ENCODE measurements around the gene TMEM179B. TPM values are rescaled to one million over a fixed set of nuclear protein-coding genes. Genes with fewer than 3 reads are reported as not detected.
A peak's percentile ranks its signal among the peaks of the same experiment; 100 is the strongest.

TMEM179B gene
- total and polyA plus RNA-seq, 12 donors, result 9.4 to 54.4 (median 19.7) TPM

DNA sequence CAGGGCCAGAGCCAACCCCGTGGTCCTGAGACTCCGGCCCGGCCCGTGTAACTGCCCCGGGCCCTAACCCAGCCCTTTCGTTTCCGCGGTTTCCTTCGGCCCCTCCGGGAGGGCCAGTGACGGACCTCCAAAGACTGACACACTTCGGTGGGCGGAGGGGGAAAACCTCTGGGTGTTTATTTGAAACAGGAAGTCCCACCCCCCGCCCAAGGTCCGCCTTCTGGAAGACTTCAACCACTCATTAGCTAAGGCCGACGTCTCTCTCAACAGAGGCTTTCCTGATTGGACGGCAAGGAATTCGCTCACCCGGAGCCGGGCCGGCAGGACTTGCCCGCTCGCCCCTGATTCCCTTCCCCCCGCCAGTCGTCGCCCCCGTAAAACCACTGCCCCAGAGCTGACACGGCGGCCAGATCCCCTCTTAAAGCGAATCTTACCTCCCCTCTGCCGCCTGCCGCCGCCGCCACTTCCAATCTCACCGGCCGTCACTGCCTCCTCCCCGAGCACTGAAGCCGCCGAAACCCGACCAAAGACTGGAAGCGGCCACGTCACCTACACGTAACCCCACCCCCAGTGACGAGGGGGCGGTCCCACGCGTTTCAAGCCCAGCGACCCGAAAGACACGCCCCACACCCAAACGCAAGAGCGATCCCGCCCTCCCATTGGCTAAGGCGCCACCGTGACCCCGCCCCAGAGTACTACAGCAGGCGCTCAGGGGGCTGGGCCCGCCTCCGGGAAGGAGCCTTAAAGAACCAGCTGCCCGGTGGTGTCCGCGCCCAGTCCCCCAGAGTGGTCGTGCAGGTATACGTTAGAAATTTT is 44.5 kb downstream of the TMEM179B start, which contains the start of gene STX5:
Gene STX5, minus strand, starts transcription at position 532 of the 816 bp plus-strand sequence. CDS start 808 bp downstream, outside the sequence.
- TF ChIP-seq, protein P1, sequence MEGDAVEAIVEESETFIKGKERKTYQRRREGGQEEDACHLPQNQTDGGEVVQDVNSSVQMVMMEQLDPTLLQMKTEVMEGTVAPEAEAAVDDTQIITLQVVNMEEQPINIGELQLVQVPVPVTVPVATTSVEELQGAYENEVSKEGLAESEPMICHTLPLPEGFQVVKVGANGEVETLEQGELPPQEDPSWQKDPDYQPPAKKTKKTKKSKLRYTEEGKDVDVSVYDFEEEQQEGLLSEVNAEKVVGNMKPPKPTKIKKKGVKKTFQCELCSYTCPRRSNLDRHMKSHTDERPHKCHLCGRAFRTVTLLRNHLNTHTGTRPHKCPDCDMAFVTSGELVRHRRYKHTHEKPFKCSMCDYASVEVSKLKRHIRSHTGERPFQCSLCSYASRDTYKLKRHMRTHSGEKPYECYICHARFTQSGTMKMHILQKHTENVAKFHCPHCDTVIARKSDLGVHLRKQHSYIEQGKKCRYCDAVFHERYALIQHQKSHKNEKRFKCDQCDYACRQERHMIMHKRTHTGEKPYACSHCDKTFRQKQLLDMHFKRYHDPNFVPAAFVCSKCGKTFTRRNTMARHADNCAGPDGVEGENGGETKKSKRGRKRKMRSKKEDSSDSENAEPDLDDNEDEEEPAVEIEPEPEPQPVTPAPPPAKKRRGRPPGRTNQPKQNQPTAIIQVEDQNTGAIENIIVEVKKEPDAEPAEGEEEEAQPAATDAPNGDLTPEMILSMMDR (IDR thresholded peaks at IDR 0.05), result no peak
- no peaks in the 10 kb centered on the region for H3K27me3 ChIP-seq
- DNase-seq, result peak; percentile 99 to 100
- H3K4me1 ChIP-seq, result peaks cover 8 to 49% (median 44%) of the 10 kb centered on the region in 9 donors
- intact Hi-C loops (cut with DNase I), result loop anchor here in 6 of 10 donors (2.0 to 10.0 kb wide), 5 partner anchors 25 to 227 kb away; partner anchors contain the start of genes TMEM179B (in 3 of the 6), TMEM223 (in 3 of the 6) and MTA2 (in 1 of the 6)
- H3K4me3 ChIP-seq, result peak within 1 kb of the TSS; percentile 65 to 99 (median 88)
- ATAC-seq, result peak; percentile 98 to 99 (median 98)
- peaks cover 0 to 73% (median 37%) of the 10 kb centered on the region in 9 donors for H3K36me3 ChIP-seq
- no peaks in the 10 kb centered on the region for H3K9me3 ChIP-seq
- WGBS, 2 donors, result 0 to 1% methylated on average over 65 of the region's 65 CpGs
- peak within 1 kb of the TSS; percentile 82 to 97 (median 94) for H3K27ac ChIP-seq

DNA sequence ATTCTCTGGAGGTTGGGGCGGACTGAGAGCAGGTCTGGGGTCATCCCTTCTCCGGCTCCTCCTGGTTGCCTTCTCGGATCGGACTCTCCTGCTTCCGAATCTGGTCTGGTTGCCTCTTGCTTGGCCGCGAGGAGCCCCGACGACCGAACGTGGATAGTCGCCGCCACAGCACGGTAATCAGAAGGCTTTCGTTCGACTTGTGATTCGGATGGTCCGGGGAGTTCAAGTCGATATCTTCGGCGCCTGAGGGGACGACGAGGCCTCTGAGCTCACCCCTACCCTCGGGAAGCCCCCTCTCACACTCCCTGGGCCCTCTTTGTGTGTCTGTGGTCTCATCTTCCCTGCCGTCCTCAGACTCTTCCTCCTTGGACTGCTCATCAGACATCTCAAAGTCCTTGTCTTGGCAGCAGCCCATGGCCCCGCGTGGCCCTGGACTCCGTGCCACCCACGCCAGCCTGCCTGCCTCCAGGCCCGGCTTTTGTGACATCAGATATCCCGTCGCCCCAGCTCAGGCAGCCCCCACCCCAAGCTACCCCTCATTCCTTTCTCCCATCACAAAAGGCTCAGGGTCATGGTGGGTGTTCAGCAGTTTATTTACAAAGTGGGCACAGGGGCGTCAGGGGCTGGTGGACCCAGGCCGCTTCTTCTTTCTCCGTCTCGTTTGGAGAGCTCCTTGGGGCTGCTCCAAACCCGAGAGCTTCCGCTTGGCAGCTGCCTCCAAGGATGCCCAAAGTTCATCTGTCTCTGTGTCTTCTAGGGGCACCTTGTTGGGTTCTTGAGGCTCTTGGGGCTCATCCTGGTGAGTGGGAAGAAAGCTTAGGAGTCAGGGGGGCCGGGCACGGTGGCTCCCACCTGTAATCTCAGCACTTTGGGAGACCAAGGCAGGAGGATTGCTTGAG is 45.4 kb downstream of the TMEM179B start, which contains the start of gene TEX54:
Gene TEX54, minus strand, starts transcription at position 506 of the 899 bp plus-strand sequence.
- peak in 6 of 8 donors; percentile 1 to 22 (median 2) for ATAC-seq
- DNase-seq, result peak in 1 of 2 donors; percentile 26
- Histone ChIP-seq H3K4me1 (peaks cover 8 to 51% (median 43%) of the 10 kb centered on the region in 9 donors), H3K4me3 (peak within 1 kb of the TSS; percentile 65 to 99 (median 88)), H3K27ac (peak within 1 kb of the TSS; percentile 82 to 97 (median 94)), H3K27me3 (no peaks in the 10 kb centered on the region), H3K36me3 (peaks cover 0 to 68% (median 30%) of the 10 kb centered on the region in 9 donors), H3K9me3 (no peaks in the 10 kb centered on the region)
- TF ChIP-seq, protein P1 (IDR thresholded peaks at IDR 0.05), result no peak
- WGBS, 2 donors, result 12 to 14% methylated on average over 40 of the region's 40 CpGs
- intact Hi-C loops (cut with DNase I), result loop anchor here in 6 of 10 donors (5.0 to 10.0 kb wide), 4 partner anchors 40 to 228 kb away; partner anchors contain the start of genes TMEM179B (in 3 of the 6), TMEM223 (in 3 of the 6) and MTA2 (in 1 of the 6)

DNA sequence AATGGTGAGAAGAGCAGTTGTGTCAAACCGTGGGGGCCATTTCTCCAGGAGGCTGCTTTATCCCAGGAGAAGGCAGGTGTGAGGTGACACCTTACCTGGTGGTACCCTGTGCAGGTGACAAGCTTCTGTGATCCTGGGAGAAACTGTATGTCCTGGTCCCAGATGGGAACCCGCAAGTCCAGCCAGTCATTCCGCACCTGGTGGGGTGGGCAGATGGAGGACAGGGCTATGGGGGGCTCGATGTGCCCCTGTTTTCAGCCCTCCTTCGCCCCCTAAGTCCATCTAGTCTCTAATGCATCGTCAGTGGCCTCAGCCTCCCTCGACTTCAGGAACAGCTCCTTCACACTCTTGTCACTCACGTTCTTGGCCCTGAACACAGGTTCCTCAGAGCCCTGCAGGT is 48.1 kb downstream of the TMEM179B start:
- no peak overlapping the region for H3K27ac ChIP-seq
- H3K36me3 ChIP-seq, result peaks cover 0 to 47% (median 30%) of the 10 kb centered on the region in 9 donors
- DNase-seq, result no peak
- no peak overlapping the region for H3K4me3 ChIP-seq
- no peak for ATAC-seq
- H3K27me3 ChIP-seq, result no peaks in the 10 kb centered on the region
- intact Hi-C loops (cut with DNase I), result loop anchor here in 4 of 10 donors (5.0 to 10.0 kb wide), 4 partner anchors 38 to 231 kb away; partner anchors contain the start of genes MTA2 (in 1 of the 4), TMEM179B (in 1 of the 4) and TMEM223 (in 1 of the 4)
- peaks cover 5 to 46% (median 30%) of the 10 kb centered on the region in 9 donors for H3K4me1 ChIP-seq
- TF ChIP-seq, protein P1 (IDR thresholded peaks at IDR 0.05), result no peak
- WGBS, 2 donors, result 86 to 90% methylated on average over 8 of the region's 8 CpGs
- no peaks in the 10 kb centered on the region for H3K9me3 ChIP-seq

Data from heart right ventricle (tissue), 16 donors.